ENCODE measurements around the gene IDH2.
"Not testable (repeated sequence)": the region's sequence is repeated elsewhere in the genome, so short reads cannot be mapped to it uniquely, and the experiment has no call there.

The IDH2 gene

GRCh38 chr15:90101969-90102890 is at the start of gene IDH2:
IDH2 (minus strand) TSS chr15:90102468; CDS start chr15:90102390, 78 bp downstream.
- peak within 1 kb of the TSS; percentile 99 for H3K27ac ChIP-seq (ENCODE audit: low read depth, low read length)
- peaks cover 55% of the 10 kb centered on the region for H3K4me1 ChIP-seq (ENCODE audit: control insufficient read depth, low read length)

GRCh38 chr15:90150551-90150950 is 48.3 kb upstream of the IDH2 start:
- H3K9me2 ChIP-seq (replicated peaks; ENCODE audit: control insufficient read depth, low read length); H3K27ac ChIP-seq (ENCODE audit: low read depth, low read length); H3K4me2 ChIP-seq (ENCODE audit: low read length); H3K4me1 ChIP-seq (ENCODE audit: control insufficient read depth, low read length); H3K4me3 ChIP-seq (ENCODE audit: low read length); H4K20me1 ChIP-seq (ENCODE audit: control insufficient read depth, insufficient read depth, low read depth, low read length); H3K79me2 ChIP-seq (ENCODE audit: control insufficient read depth, low read length); H3K9me3 ChIP-seq (ENCODE audit: control insufficient read depth, insufficient read depth, low read length); H3K36me3 ChIP-seq (ENCODE audit: control insufficient read depth, low read length); H3F3A ChIP-seq (ENCODE audit: control insufficient read depth, insufficient read depth); H3K27me3 ChIP-seq (ENCODE audit: control insufficient read depth, low read length): not testable (repeated sequence)

More at GRCh38 chr15:90101969-90102890, at the start of gene IDH2:
- TF ChIP-seq CTCF (IDR thresholded peaks at IDR 0.05; ENCODE audit: low read depth, low read length, poor library complexity, severe bottlenecking) (no peak), EZH2phosphoT487 (IDR thresholded peaks at IDR 0.05; ENCODE audit: borderline replicate concordance, low read length) (no peak)
- Histone ChIP-seq H3K27me3 (ENCODE audit: control insufficient read depth, low read length) (no peaks in the 10 kb centered on the region), H3K9me2 (replicated peaks; ENCODE audit: control insufficient read depth, low read length) (no peaks in the 10 kb centered on the region), H3K79me2 (ENCODE audit: control insufficient read depth, low read length) (peaks cover 46% of the 10 kb centered on the region), H4K20me1 (ENCODE audit: control insufficient read depth, insufficient read depth, low read depth, low read length) (no peaks in the 10 kb centered on the region), H3K4me2 (ENCODE audit: low read length) (peak within 1 kb of the TSS; percentile 96), H3K9me3 (ENCODE audit: control insufficient read depth, insufficient read depth, low read length) (no peaks in the 10 kb centered on the region), H3K4me3 (ENCODE audit: low read length) (peak within 1 kb of the TSS; percentile 94), H3K36me3 (ENCODE audit: control insufficient read depth, low read length) (peaks cover 19% of the 10 kb centered on the region), H3F3A (ENCODE audit: control insufficient read depth, insufficient read depth) (peaks cover 19% of the 10 kb centered on the region)

- Histone ChIP-seq H3K4me1 (ENCODE audit: control insufficient read depth, low read length) (no peaks in the 10 kb centered on the region), H3K27ac (ENCODE audit: low read depth, low read length) (no peak overlapping the region), H3K4me2 (ENCODE audit: low read length) (no peak overlapping the region), H3K9me3 (ENCODE audit: control insufficient read depth, insufficient read depth, low read length) (no peaks in the 10 kb centered on the region), H3K9me2 (replicated peaks; ENCODE audit: control insufficient read depth, low read length) (no peaks in the 10 kb centered on the region), H3K27me3 (ENCODE audit: control insufficient read depth, low read length) (no peaks in the 10 kb centered on the region), H3K79me2 (ENCODE audit: control insufficient read depth, low read length) (no peaks in the 10 kb centered on the region), H3F3A (ENCODE audit: control insufficient read depth, insufficient read depth) (no peaks in the 10 kb centered on the region), H3K36me3 (ENCODE audit: control insufficient read depth, low read length) (no peaks in the 10 kb centered on the region), H3K4me3 (ENCODE audit: low read length) (no peak overlapping the region), H4K20me1 (ENCODE audit: control insufficient read depth, insufficient read depth, low read depth, low read length) (no peaks in the 10 kb centered on the region)
- no peak for TF ChIP-seq CTCF (IDR thresholded peaks at IDR 0.05; ENCODE audit: low read depth, low read length, poor library complexity, severe bottlenecking)
- TF ChIP-seq EZH2phosphoT487 (IDR thresholded peaks at IDR 0.05; ENCODE audit: borderline replicate concordance, low read length): no peak
These were observed 47.5 kb upstream of the IDH2 start for GRCh38 chr15:90149609-90150340.

GRCh38 chr15:90146198-90146761 is 44.0 kb upstream of the IDH2 start:
- H3K36me3 ChIP-seq (ENCODE audit: control insufficient read depth, low read length); H3K4me1 ChIP-seq (ENCODE audit: control insufficient read depth, low read length); H3K4me2 ChIP-seq (ENCODE audit: low read length); H3K79me2 ChIP-seq (ENCODE audit: control insufficient read depth, low read length); H3K4me3 ChIP-seq (ENCODE audit: low read length); H4K20me1 ChIP-seq (ENCODE audit: control insufficient read depth, insufficient read depth, low read depth, low read length); H3K27ac ChIP-seq (ENCODE audit: low read depth, low read length); H3K9me3 ChIP-seq (ENCODE audit: control insufficient read depth, insufficient read depth, low read length); H3K9me2 ChIP-seq (replicated peaks; ENCODE audit: control insufficient read depth, low read length); H3K27me3 ChIP-seq (ENCODE audit: control insufficient read depth, low read length); H3F3A ChIP-seq (ENCODE audit: control insufficient read depth, insufficient read depth): not testable (repeated sequence)
